NCI-H187 (cell line): Measurements from ENCODE around the gene ZNF106.

Experiments
- DNase-seq, 2 experiments: peaks; one replicate each; lab custom pipeline; 2025; lab: John Stamatoyannopoulos, UW

Gene ZNF106

GRCh38 chr15:42405863-42406482 is 85.0 kb downstream of the ZNF106 start:
- DNase-seq = no peak

DNA sequence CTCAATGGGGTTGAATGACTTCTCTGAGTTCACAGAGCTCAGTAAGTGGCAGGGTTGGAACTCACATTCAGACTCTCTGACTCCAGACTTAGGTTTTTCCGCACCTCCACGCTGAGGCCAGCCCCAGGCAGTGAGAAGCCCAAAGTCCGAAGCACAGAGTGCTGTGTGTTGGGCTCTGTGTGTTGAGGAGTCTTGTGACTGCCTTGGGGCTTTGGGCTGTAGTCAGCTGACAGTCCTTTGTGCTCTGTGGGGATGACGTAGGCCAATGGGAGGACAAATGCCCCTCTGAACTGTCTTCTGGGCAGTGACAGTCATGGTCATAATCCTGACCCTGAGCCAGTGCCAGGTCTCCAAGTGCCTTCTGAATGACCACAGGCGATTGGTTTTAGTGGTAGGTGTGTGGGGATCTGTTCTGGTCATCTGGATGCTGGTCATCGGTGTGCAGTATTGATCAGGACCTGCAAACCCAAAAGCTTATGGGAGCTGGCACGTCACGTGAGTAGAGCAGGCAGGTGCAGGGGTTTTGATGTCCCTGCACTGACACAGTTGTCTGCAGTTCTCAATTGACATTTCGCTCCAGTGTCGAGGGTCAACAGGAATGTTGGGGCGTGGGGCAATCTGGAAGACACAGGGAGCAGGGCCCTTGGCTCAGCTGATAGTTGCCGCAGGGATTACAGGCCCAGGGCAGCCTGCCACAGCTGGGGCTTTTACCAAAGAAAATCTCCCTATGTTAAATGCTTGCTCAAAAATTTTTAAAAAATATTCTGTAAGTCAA is 86.3 kb downstream of the ZNF106 start:
- no peak for DNase-seq

DNA sequence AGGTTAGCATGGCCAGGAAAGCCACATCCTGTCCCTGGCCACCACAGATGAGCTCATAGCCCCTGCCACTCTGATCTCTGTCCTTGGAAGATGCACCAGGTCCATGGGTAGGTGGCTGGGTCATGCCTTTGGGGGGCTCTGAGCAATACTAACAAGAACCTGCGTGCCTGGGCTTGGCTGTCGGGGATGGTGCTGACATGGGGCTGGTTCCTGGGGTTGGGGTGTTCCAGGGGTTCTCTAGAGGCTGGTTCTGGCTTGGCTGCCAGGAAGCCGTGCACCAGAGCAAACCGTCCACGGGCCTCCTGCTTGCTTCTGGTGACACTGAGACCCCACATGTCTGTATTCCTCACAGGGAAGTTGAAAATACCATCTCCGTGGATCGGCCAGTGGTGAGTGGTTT is 87.6 kb downstream of the ZNF106 start:
- no peak for DNase-seq

DNA sequence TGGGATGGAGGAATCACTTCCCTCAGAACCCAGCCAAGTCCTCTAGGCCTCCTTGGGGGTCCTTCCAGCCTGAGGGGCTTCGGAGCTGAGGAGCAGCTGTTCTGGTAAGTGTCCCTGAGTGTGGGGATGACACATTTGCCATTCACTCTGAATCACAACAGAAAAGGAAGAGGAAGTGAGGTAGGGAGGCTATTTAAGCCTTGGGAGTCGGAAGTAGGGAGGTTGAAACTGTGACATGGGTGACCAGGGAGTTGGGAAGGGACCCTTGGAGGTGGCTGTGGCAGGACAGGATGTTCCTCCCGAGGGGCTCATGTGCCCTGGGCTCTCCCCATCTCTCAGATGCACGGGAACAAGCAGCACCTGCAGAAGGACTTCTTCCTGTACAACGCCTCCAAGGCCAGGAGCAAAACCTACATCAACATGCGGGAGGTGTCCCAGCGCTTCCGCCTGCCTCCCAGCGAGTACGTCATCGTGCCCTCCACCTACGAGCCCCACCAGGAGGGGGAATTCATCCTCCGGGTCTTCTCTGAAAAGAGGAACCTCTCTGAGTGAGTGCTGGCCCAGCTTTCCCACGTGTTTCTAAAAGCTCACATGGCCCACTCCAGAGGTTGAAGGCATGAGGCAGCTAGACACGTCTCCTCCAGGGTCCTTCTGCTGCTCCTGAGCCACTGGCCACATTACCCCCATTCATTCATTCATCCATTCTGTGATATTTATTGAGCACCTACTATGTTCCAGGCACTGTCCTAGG is 88.3 kb downstream of the ZNF106 start:
- DNase-seq = no peak

GRCh38 chr15:42401544-42402454 is 89.1 kb downstream of the ZNF106 start:
- DNase-seq = no peak

GRCh38 chr15:42395838-42396237 is 95.1 kb downstream of the ZNF106 start:
- no peak for DNase-seq

DNA sequence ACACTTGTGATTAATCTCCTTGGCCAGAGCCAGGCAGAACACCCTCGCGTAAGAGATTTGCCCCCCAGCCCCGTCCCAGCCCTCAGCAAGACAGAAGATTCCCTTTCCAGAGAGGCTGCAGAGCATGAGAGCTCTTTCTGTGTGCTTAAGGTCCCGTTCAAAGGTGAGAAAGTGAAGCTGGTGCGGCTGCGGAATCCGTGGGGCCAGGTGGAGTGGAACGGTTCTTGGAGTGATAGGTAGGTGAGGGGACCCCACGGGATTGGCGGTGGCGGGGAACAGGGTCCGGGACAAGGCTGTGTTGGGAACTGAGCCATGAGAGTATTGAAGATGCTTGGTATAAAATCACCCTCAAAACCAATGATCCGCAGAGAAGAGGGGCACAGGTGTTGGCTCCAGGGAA is 96.8 kb downstream of the ZNF106 start:
- no peak for DNase-seq

DNA sequence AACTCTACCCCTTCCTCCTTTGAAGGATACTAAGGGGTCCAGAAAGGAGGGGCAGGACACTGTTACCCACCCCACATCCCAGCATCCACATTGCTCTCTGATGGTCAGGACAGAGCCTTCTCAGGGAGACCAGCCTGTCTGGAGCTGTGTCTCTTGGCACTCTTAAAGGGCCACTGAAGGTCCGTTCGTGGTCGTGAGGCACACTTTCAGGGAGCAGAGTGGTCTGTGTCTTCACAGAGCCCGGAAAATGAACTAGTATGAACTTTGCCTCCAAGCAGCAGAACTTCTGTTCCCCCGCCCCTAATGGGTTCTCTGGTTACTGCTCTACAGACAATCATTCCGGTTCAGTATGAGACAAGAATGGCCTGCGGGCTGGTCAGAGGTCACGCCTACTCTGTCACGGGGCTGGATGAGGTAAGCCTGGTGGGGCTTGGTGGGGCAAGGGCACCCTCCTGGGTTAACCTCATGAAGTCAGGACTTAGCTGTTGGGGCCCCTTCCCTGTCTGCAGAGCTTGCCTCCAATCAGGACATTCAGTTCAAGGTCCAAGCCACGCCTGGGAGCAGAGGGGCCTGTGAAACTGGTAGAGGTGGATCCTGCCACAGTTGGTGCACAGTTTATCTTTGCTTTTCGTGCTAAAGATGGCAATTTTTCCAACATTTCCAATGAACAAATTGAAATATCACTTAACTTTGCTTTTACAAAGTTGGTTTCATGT is 98.5 kb downstream of the ZNF106 start:
- no peak for DNase-seq

DNA sequence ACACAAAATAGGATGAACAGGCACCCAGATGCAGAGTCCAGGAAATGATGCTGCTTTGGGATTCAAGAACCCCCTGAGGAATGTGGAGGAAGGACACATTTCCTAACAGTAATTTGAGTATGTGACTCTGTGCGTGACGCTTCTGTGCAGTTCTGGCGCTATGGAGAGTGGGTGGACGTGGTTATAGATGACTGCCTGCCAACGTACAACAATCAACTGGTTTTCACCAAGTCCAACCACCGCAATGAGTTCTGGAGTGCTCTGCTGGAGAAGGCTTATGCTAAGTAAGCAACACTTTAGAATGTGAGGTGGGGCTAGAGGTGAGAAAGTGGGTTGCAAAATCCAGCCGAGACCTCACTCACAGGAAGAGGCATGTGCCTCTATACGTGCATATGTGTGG is 103.3 kb downstream of the ZNF106 start:
- no peak for DNase-seq

DNA sequence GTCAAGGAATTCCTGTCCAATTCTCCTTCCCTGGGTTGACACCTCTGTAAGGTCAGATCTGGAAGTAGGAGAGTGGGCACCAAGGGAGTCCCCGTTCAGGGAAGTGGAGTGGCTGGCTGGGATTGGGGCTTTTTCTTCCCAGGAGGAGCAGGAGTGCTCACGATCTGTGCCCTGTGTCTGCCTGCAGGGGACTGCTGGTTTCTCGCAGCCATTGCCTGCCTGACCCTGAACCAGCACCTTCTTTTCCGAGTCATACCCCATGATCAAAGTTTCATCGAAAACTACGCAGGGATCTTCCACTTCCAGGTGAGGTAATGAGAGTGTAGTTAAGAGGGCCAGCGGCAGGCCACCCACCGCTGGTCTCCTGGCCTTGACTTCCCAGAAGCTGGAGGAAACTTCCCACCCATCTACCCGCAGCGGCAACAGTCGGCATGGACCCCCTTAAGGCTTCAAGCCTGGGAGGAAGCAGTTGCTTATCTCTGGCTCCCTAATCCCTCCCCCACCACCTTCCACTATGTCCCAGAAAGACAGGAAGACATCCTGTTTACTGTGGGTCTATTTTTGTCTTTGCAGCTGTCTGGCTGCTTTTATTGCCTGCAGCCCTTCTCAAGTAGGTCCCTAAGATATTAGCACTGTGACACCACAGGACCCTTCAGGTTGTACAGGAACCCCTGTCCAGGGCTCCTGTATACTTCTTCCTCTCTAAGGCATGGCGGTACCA is 104.8 kb downstream of the ZNF106 start:
- no peak for DNase-seq

DNA sequence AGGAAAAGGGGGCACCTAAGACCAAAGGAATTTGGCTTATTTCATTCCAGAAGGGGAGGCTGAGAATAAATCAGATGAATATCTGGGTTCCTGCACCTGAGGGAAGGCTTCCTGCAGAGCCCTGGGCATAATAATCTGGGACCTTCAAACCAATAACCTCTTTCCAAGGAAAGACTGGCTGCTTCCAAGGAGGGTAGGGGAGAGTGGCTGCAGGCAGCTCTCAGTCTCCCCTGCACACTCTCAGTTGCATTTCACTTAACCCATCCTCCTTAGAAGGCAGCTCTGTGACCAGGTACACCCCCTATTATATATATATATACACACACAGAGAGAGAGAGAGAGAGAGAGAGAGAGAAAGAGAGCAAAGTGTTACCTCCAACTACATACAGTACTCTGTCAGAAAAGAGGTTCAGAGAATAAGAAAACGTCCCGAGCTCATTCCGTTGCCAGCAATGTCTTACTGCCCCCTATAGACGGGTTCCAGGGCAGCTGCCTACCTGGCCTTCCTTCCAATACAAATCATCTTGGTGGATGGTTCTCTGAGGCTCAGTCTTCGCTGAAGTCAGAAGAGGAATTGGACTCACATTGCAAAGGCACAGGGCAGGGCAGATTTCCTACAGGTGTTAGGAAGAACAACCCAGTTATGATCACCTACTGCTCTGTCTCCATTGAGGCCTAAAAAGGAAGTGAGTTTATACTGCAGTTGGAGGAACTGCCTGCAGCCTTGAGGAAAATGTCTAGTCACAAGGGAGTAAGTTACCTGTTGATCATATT is 105.5 kb downstream of the ZNF106 start:
- DNase-seq = no peak

DNA sequence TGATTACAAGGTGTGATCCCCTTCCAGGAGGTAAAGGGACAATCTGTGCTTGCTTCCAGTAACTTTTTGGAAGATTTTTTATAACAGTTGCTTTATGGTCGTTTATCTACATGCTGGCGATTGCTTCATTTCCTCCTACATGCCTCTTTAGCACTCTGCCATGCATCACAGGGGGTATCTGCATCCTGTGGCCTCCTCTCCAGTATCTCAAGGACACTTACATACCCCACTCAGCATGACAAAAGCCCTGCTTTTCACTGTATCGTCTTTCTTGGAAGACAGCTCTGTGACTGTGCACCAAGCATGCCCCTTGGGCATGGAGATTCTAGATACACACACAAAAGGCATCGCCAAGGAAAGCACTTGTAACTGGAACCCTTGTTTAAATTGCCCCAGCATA is 106.3 kb downstream of the ZNF106 start:
- DNase-seq = no peak

DNA sequence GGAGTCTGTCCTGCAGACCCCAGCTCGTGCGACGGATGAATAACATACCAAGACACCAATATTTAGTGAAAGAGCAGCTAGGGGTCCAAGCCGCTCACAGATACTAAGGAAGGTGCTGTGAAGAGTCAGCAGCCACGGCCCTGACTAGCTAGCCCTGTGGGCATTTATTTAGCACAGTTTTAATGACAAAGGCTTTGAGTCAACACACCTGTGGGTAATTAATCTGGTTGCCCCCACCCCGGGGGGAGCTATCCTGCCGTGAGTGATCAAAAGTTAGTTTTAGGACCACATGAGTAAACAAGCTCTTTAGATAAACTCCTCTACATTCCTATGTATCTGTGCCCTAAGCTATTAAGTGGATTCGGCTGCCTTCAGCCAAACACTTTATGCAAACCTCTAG is 112.9 kb downstream of the ZNF106 start:
- DNase-seq = no peak

DNA sequence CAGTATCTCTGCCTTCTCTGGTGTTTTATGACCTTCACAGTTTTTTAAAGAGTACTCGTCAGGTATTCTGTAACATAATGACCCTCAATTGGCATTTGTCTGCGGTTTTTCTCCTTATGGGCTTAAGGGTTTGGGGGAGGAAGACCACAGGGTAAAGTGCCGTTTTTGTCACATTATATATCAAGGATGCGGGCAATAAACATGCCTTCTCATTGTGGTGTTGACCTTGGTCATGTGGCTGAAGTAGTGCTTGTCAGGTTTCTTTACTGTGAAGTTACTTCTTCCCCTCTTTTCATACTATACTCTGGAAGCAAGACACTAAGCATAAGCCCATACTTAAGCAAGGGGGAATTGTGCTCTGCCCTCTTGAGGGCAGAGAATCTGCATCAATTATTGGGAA is 115.0 kb downstream of the ZNF106 start:
- DNase-seq = no peak

GRCh38 chr15:42375252-42375651 is 115.7 kb downstream of the ZNF106 start:
- DNase-seq = no peak

DNA sequence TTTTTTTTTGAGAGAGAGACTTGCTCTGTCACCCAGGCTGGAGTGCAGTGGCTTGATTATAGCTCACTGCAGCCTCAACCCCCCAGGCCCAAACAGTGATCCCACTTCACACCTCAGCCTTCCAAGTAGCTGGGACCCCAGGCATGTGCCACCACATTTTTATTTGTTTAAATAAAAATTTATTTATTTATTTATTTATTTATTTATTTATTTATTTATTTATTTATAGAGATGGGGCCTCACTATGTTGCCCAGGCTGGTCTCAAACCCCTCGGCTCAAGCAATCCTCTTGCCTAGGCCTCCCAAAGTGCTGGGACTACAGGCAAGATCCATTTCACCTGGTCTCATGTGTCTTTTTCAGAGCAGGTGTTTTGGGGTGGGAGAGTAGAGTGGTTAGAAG is 116.1 kb downstream of the ZNF106 start:
- DNase-seq = no peak

- no peak for DNase-seq
These were observed 117.0 kb downstream of the ZNF106 start for GRCh38 chr15:42373936-42374335.

- DNase-seq = no peak
These were observed 117.7 kb downstream of the ZNF106 start for GRCh38 chr15:42373274-42373673.

- no peak for DNase-seq
These were observed 119.8 kb downstream of the ZNF106 start for GRCh38 chr15:42371096-42371495.

DNA sequence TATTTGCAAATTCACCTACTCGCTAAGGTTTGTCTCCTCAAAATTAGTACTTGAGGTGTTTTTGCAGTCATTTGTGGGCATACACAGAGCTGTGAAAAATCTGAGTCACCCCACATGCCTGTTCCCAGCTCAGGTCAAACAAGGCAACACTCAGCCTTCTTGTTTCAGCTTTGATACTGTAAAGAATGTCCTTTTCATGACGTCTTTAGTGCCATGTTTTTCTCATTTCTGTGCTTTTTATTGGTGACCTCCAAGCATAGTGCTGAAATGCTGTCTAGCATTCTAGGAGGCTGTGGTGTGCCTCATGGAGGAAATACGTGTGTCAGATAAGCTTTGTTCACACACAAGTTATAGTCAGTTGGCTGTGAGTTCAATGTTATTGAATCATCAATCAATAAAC is 122.8 kb downstream of the ZNF106 start:
- DNase-seq = no peak
